SHP77 (cell line): ENCODE results near the gene CDK5R2.

ENCODE experiments used
- DNase-seq, 2 experiments: peaks; one replicate each; lab custom pipeline; 2025; lab: John Stamatoyannopoulos, UW

CDK5R2 gene

DNA sequence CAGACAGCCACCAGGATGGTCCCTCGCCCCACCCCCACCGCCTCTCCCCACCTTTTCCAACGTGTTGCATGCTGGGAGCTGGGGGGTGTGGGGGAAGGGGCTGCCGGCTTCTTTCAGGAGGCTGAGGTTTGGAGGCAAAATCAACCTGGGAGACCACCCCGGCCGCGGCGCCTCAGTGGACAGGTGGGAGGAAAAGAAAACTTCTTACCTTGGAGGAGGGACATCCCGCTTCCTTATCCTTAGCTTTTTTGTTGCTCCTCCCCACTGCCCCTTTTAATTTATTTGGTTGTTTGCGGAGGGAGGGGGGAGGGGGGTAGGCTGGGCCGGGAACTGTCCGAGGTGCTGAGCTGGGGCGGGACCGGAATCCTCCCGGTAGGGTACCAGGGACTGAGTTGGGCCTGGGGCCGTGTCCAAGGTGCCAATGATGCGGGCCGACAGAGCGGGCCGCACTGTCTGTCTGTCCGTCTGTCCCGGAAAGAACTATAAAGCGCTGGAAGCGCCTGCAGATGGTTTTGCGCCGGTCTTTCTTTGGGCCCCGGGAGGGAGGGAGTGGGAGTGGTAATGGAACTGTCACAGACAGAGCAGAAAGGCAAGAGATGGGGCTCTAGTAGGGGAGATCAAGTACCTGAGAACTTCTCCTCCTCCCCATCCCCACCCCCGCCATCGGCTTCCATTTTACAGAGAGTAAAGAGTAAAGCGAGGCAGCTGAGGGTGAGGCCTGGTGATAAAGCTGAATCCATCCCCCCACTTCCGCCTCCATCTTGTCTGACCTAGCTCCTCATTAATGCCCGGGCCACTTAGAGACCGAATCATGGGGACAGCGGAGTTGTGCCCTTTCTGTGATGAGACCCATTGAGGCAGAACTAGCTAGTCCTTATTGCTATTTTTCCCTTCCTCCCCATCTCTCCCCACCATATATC, 2.4 kb downstream of the CDK5R2 start:
- peak; percentile 65 to 67 for DNase-seq

DNA sequence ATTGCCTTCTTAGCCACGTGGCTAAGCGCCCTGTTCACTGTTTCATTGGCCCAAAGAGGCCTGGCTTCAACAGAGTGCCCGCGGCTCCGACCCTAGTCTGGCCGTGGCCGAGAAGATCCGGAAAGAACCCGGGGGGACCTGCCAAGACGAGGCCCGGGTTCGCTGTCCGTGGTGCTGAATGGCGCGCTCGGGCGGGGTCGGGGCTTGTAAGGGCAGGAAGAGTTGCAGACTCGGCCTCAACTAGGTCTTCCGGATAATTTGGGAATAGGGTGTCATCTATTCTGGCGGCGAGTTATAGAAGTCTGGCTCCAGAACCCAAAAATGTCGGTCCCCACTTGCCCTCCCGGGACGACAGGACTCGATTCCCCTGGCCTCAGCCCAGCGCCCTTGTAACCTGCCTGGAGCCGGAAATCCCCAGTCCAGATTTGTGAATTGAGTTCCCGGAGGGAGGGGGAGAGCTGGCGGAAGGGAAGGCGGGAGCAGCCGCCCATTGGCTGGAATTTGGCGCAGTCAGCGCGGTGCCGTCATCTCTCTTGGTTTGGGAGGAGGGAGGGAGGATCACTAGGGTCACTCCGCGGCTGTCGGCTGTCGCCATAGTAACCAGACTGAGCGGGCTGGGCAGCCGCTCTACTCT, 3.5 kb downstream of the CDK5R2 start:
- peak; percentile 95 to 96 for DNase-seq

DNA sequence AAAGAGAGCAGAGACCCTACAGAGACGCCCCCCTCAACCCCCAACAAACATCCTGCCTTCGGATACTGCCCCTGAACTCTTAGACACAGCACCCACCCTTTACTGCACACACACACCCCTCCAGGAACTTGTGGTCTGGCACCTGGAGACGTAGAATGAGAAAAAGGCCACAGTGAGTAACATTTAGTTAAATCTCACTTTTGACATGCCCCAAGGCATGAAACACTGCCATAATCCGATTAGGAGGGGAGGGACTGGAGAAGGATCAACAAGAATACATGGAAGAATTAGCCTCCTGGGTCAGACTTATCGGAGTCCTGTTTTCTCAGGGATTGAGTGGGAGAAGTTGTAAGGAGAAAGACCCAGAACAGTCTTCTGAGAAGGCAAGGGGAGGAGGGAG, 4.1 kb downstream of the CDK5R2 start:
- no peak for DNase-seq

GRCh38 chr2:218964041-218964771, 4.7 kb downstream of the CDK5R2 start:
- DNase-seq = peak; percentile 82 to 90

GRCh38 chr2:218970894-218971293, 11.4 kb downstream of the CDK5R2 start:
- no peak for DNase-seq

DNA sequence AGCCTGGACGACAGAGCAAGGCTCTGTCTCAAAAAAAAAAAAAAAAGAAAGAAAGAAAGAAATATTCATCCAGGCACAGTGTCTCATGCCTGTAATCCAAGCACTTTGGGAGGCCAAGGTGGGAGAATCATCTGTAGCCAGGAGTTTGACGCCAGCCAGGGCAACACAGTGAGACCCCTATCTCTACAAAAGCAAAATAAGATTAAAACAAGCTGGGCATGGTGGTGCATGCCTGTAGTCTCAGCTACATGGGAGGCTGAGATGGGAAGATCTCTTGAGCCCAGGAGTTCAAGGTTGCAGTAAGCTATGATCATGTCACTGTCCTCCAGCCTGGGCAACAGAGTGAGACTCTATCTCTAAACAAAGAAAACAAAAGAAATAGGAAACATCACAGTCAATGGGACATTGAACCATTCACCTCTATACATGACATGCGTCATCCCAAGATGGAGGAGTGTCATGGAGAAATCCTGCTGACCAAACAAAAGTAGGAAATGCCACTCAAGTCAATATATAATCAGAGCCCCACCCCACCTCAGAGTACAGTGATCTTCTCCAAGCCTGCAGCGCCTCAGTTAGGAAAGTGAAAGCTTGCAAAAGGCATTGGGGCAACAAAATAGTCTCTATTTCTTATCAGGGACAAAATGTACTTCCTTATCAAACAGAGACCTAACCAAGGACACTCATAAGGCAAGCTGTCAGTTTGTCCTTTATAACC, 15.8 kb downstream of the CDK5R2 start:
- DNase-seq = no peak

GRCh38 chr2:218979846-218980734, 20.6 kb downstream of the CDK5R2 start:
- peak; percentile 81 to 84 for DNase-seq

DNA sequence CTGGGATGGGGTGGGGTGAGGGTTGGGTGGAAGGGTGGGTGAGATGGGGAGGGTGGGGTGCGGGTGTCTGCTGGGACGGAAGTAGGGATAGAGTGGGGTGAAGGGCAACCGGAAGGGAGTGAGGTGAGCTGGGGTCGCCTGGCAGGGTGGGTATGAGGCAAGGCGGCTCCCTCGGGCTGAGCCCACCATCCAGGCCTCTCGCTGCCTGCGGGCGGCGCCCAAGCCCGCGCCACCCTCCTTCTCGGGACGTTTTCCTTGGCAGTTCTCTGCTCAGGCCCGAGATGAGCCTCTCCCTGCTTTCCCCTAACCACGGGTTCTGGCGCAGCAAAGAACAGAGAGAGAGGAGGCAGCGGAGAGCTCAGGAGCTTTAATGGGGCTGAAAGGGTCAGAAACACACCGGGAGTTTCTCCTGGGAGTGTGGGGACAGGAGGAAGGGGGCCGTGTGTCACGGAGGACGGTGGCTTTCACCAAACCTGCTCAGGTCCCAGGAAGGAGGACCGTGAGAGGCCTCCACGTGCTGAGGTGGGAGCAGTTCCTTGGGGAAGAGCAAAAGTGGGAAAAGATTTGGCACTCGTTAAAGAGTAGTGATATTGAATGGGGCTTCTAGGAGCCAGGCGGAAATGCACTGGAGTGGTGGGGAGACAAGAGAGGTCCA, 21.4 kb downstream of the CDK5R2 start:
- DNase-seq = peak in 1 of 2 experiments; percentile 34

GRCh38 chr2:218981390-218981880, 22.0 kb downstream of the CDK5R2 start:
- DNase-seq = peak; percentile 38 to 41

- peak in 1 of 2 experiments; percentile 42 for DNase-seq
Measured at GRCh38 chr2:218981881-218982585, 22.6 kb downstream of the CDK5R2 start.

GRCh38 chr2:218982586-218983262, 23.3 kb downstream of the CDK5R2 start:
- DNase-seq = no peak

DNA sequence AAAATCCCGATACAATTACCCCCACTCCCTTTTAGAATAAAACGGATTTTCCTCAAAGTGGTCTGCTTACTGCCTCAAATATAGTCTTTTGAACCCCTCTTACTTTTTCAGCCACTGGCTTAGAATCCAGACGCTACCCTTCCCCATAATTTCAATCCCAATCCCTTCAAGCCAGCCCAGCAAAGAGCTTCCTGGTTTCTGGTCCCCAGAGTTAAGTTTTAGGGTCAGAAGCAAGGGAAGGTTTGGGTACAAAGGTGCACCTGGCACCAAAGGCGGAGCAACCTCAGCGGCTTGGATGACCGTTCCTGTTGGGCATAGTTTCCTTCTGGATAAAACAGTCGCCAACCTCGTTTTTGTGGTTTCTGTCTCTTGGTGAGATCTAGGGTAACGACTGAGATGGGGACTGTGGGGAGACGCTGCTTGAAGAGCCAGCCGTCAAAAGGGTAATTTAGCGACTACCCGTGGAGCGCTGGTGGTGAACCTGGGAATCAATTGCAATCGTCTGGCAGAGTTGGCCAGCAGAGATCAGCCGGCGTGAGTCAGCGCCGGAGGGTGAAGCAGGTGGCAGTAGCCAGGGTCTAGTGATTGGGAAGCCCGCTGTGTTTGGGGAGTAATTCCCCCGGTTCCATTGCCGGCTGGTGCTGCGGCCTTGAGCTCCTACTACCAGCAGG, 23.9 kb downstream of the CDK5R2 start:
- DNase-seq = peak; percentile 30 to 50

DNA sequence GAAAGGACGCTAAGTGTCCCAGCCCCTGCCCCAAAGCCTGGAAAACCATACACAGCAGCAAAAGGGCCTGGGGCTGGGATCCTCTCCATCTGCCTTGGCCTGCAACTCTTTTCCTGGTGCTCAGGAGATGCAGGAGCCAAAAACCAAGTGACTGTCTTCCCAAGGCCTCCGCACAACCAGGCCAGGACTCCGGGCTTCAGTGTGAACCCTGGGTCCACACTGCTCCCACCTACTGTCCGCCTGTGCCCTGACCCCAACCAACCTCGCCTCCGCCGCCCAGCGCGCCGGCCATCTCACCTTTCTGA, 24.4 kb downstream of the CDK5R2 start:
- no peak for DNase-seq

DNA sequence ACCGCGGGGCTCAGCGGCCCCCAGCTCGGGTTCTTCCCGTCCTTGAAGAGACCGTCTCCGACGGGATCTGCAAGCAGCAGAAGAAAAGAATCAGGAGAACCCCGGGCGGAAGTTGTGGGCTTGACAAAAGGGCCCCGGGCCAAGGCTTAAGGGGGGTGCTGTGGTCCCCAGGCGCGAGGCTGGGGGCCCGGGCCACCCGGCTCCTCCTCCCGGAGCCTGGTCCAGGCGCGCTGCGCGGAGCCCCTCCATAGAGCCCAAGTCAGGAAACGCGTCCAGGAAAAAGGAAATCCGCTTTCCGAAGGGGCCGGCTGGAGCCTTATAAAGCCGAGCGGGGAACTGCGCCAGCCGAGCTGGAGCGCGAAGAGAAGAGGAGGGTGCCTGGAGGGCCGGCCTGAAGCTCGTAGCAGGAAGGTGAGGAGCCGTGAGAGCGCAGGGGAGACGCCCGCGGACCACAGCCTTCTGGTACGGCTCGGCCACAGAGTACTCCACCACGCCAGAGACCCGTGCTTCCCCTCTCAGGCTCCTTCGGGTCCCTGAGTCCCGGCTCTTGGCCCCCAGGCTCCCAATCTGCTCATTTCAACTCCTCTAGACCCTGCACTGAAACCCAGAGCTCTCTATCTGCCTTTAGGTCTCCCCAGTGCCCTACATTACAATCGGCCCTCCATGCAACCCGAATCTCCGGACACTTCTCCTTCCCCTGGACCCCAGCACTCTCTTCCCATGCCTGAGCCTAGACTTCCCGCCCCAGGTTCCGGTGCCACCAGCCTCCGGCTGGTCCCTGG, 25.0 kb downstream of the CDK5R2 start:
- DNase-seq = no peak

DNA sequence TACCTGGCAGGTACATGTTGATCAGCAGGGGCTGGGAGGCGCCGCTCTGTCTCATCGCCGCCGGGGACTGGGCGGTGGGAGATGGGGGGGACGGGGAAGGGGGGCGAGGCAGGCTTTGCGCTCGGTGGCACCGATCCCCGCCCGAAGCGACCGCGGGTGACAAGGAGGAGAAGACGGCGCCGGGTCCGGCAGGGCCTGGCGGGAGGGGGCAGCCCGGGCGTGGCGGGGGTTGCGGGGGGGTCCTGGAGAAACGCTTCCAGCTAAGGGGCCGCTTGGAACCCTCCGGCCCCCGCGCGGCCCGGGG, 25.5 kb downstream of the CDK5R2 start, which contains the start of gene FEV:
FEV (minus strand) TSS at position 164 of the 304 bp plus-strand sequence; CDS start at position 55, 109 bp downstream.
- DNase-seq = no peak

DNA sequence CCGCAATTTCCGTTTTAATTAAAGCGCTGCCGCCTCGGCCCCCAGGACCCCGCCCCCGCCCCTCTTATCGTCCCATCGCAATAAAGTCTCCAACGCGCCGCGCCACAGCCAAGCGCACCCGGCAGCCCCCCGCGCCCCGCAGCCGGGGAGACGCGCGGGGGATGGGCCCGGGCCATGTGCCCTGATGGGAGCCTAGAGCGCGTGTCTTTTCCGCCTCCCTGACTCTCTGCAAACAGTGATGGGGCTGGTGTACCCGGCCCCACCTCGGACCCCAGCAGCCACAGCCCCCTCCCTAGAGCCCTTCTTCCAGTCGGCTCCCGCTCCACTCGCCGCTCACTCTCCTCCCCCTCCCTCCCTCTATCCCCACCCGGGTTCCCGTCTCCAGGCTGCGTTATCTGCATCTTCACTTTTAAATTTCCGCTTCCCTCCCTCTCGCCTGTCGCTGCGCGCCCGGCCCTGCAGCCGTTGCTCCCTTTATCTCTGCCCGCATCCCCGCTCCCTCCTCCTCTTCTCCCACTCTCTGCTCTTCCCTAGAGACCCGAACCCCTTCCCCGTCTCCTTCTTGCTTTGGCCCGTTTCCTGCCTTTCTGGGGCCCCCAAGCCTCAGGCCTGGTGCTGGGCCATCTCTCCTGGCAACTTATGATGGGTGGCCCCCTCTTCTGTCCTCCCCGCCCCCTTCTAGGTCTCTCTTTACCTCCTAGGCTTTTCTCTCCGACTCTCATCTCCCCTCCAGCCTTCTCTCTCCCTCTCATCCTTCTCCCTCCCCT, 26.0 kb downstream of the CDK5R2 start:
- no peak for DNase-seq

GRCh38 chr2:218986148-218986761, 26.8 kb downstream of the CDK5R2 start:
- DNase-seq = no peak
